ENCODE results near the gene DIS3L2.
"Not testable (repeated sequence)": the region's sequence is repeated elsewhere in the genome, so short reads cannot be mapped to it uniquely, and the experiment has no call there.

Gene DIS3L2

GRCh38 chr2:232333361-232334135, 372.0 kb downstream of the DIS3L2 start:
- DNase-seq (ENCODE audit: low read depth in 2 of 2) = no peak

DNA sequence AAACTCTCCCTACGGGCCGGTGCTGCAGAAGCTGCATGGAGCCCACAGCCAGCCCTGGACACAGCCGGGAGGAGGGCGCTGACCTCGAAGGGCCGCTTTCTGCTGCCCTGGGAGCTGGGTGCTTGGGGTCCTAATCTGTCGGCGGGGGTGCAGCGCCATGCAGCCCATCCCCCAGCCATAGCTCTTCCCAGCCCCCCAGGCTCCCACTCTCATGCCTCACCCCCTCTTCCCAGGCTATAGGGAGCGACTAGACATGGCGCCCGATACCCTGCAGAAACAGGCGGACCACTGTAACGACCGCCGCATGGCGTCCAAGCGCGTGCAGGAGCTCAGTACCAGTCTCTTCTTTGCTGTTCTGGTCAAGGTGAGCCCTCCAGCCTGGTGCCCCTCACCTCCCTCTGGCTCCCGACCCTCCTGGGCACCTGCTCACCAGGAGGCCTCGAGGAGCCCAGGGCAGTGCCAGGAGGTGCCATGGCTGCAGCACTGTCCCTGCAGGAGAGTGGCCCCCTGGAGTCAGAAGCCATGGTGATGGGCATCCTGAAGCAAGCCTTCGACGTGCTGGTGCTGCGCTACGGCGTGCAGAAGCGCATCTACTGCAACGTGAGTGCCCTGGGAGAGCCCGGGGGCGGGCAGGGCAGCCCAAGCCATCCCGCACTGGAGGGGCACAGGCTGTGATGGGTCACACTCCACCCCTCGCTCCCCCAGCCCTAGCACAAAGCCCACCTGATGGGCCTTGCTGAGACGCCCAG, 372.8 kb downstream of the DIS3L2 start:
- not testable (repeated sequence) for DNase-seq (ENCODE audit: low read depth in 2 of 2)

DNA sequence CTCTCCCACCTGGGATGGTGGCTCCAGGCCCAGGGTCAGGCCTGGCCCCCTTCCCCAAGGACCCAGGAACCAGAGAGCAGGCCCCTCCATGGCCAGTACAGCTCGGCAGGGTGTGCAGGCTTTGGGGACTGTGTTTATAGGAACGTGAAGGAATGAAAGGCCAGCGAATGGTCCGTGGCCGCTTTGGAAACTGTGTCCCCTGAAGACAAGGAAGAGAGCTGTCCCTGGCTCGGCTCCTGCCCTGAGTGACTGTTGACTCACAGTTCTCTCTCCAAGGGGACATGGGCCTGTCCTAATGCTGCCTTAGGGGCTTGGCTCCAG, 373.3 kb downstream of the DIS3L2 start:
- DNase-seq (ENCODE audit: low read depth in 2 of 2) = not testable (repeated sequence)

- DNase-seq (ENCODE audit: low read depth in 2 of 2) = not testable (repeated sequence)
These were observed 373.8 kb downstream of the DIS3L2 start for GRCh38 chr2:232335206-232335858.

DNA sequence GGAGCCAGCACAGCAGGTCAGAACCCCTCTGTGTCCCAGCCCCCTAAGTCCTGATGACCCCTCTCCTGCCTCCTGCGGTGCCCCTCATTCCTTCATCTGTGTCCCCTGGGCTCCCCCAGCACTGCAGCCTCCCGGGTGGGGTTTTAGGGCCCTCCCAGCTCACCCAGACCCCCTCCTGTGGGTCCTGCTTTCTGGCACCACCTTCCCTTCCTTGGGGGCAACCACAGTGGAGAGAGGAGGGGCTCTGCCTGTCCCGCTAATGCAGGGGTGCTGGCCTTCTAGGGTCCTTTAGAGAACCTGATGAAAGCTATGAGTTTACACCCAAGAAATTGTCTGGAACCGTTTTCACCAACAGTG, 374.3 kb downstream of the DIS3L2 start:
- DNase-seq (ENCODE audit: low read depth in 2 of 2) = no peak

DNA sequence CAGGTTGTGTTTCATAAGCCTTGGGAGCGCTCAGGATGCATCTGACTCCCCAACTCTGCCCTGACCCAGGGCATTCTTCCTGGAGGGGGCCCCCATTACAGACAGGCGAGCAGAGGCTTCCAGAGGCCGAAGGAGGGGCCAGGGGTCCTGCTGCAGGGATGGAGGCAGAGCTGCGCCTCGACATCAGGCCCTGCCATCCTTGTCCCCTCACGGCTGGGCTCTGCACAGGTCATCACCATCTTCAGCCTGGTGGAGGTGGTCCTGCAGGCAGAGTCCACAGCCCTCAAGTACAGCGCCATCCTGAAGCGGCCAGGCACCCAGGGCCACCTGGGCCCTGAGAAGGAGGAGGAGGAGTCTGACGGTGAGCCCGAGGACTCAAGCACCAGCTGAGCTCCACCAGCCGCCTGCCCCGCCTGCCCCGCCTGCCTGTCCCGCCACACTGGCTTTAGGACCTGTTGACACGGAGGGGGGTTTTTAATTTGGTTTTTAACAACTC, 374.8 kb downstream of the DIS3L2 start:
- no peak for DNase-seq (ENCODE audit: low read depth in 2 of 2)

GRCh38 chr2:232336981-232337720, 375.6 kb downstream of the DIS3L2 start:
- DNase-seq (ENCODE audit: low read depth in 2 of 2) = no peak

DNA sequence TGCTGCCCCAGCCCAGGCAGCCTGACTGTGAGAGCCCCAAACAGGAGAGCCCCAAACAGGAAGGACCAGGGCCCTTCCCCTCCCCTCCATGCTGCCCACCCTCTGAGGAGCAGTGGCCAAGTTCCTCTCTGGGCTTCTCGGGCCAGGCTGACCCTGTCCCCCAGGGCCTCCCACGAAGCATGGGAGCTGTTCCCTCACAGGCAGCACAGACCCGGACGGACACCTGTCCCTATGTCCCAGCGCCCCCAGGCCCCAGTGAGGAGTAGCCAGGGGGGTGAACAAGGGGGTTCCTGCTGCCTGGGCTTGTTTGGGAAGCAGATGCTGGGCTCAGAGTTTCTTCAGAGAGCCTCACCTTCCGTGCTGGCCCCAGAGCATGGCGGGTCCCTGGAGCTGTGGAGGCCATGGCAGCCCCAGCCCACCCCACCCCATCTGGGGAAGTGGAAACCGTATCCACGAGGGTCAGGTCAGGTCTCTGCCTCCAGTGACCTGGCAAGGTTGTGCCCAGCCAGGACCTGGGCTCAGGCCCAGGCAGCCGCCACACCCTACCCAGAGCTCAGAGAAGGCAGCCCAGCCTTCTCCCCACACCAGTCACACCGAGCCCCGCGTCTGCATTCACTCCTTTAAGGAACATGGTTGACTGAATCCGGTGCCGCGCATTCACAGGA, 376.7 kb downstream of the DIS3L2 start:
- not testable (repeated sequence) for DNase-seq (ENCODE audit: low read depth in 2 of 2)

GRCh38 chr2:232338759-232339106, 377.2 kb downstream of the DIS3L2 start:
- DNase-seq (ENCODE audit: low read depth in 2 of 2) = no peak

DNA sequence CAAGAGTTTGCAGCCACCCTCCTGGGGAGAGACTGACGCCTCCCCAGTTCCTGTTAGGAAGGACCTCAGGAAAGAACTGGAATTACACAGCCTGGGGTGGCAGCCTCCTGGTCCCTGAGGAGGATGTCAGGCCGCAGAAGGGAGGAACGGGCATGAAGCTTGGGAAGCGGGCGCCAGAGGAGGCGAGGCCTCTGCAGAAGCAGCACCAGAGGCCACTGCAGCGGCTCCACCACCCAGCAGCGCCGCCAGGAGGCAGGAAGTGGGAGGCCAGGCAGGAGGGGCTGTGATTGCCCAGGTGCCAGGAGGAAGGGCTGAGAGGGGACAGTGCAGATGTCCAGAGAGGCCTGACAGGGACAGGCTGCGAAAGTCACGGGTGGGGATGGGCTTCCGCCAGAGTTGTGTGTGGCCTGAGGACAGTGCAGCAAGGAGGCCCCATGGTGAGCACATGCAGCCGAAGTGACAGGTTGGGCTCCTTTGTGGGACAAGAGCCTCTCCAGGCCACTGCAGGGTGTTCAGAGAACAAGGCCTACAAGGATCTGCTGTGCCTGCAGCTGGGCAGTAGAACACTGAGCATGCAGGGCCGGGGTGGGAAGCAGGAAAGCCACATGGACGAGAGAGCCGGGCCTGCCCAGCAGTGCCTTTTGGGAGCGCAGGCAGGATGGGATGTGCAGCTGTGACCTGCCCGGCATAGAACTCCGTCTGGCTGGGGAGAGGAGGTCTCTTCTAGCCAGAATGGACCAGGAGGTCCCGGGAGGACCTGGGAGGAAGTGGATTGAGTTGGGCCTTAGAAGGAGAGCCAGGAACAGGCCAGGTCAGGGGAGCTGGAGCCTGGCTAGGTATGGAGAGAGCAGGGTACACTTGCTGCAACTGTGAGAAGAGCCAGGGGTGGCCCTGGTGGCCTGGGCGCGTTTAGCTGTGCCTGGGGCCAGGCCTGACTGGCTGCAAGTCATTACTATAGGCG, 377.9 kb downstream of the DIS3L2 start:
- DNase-seq (ENCODE audit: low read depth in 2 of 2) = no peak

DNA sequence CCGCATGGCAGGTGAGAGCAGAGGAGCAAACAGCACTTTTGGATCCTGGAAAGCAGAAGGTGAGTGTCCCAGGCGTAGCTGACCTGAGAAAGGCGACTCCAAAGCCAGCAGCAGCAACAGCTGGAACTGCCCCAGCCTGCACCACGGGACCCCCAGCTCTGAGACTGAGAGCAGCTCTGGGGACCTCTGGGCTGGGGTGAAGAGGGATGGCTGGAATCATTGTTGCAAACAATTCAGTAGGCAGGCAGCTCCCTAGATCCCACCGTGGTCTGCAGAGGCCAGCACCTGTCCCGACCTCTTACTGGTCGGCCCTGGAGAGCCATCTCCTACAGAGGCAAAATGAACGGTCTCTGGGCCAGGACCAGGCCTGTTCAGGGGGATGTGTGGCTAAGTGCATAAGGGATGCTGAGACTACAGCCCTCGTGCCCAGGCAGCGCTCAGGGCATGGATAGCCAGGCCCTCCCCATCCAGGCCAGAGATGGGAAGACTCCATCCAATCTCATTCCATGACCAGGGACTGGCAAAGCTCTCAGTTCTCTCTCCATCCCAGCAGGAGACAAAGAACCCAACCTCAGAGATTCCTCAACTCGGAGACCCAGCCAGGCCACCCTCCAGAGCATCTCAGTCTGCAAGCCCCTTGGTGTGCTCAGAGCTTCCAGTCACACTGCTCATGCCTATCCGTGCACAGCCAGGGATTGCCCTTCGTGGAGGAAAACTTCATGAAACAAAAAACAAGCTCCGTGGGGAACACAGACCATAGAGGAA, 378.8 kb downstream of the DIS3L2 start:
- DNase-seq (ENCODE audit: low read depth in 2 of 2) = no peak

- no peak for DNase-seq (ENCODE audit: low read depth in 2 of 2)
These were observed 379.7 kb downstream of the DIS3L2 start for GRCh38 chr2:232341061-232341738.

DNA sequence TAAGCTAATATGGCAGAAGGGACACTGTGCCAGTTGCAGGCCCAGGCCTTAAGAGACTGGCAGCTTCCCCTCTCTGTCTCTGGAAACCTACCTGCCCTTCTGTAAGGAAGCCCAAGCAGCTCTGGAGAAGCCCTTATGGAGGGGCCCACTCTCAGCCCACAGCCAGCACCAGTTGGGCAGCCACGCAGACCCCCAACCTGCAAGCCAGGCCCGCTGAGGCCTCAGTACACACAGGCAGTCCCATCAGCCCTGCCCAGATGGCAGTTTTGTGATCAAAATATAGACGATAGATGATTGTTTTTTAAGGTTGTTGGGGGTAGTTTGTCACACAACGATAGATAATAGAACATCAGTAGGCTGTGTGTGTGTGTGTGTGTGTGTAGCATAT, 380.2 kb downstream of the DIS3L2 start:
- DNase-seq (ENCODE audit: low read depth in 2 of 2) = no peak

DNA sequence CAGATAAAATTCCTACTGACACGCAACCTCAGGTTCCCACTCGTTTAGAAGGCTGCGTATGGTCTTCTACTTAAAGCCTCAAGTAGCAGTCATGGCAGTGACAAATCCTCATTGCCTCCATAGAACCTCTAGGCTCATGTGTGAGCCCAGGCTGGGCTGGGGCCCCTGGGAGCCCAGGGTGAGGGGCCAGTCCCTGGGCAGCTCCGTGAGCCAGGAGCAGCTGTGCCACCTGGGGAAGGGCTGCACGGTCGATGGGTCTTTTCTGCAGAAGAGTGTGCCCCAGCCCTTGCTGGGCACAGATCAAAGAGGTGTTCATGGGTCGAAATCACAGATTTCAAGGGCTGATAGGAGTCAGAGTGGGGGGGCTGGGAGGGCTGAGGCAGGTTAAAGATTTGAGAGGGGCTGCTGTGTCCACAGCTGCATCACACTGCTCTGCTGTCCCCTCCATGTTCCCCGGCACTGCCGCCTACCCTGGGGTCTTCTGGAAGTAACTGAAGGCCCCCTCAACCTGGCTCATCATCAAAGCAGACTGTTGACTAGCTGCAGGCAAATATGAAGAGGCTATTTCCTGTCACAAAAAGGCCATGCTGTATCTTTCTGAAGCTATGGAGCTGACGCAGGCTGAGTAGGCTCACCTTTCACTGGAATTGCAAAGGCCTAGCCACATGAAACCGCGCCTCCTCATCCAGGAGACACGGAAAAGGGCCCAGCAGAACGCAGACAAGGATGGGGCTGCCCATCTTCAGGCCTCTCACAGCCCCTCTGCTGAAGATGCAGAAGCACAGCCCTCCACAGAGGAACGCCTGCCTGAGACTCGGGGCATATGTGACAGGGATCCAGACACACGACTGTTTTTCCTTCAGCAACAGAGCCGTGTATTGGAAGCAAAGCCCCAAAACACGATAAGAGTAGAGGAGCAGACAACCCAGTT, 381.4 kb downstream of the DIS3L2 start:
- DNase-seq (ENCODE audit: low read depth in 2 of 2) = no peak

DNA sequence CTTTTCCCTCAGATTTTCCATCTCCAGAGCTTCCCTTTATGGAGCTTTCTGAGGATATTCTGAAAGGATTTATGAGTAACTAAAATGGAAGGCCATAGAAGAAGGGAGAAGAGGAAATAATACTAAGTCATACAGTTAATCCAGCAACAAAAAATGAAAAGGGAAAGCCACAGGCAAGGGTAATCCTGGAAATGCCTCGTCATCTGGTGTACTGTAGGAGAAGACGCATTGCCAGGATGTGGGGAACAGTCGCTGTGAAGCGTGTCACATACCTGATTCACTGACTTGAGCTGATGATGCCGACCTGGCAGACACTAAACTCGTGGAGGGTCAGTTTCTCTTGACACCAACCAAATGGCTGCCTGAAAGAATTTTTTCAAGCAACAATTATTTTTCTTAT, 382.3 kb downstream of the DIS3L2 start:
- DNase-seq (ENCODE audit: low read depth in 2 of 2) = no peak

GRCh38 chr2:232345251-232345650, 383.7 kb downstream of the DIS3L2 start:
- DNase-seq (ENCODE audit: low read depth in 2 of 2) = no peak

DNA sequence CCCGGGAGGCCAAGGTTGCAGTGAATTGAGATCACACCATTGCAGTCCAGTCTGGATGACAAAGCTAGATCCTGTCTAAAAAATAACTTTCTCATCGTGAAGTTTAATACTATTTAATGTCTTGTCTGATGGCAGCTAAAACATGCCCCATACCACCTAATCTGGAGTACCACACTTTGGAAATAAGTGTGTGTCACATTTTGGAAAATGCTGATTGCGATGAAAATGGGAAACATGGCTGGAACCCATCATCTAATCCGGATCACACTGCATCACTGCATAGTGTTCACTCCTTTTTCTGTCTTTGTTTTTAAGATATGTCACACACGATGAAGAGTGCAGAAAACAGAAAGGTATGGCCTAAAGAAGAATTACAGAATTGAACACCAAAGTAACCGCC, 385.9 kb downstream of the DIS3L2 start:
- DNase-seq (ENCODE audit: low read depth in 2 of 2) = no peak

DNA sequence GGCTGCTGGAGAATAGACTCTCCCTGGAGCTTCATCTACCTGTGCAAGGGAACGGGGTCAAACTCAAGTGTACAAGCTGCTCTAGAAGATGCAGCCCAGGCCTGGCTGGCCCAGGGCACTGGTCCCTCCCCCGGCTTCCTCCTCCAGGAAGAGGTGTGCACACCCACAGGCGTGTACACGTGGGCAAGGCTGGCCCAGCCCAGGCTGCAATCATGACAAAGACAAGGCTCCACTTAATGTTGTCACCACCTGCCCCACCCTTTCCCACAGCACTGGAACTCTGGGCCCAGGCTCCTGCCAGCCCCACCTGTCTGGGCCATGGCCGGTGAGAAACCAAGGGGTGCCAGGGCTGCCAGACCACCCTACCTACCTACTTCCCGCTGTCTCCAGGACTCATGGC, 387.4 kb downstream of the DIS3L2 start:
- no peak for DNase-seq (ENCODE audit: low read depth in 2 of 2)
